Measurements from ENCODE around the gene CHI3L1.

Gene CHI3L1

DNA sequence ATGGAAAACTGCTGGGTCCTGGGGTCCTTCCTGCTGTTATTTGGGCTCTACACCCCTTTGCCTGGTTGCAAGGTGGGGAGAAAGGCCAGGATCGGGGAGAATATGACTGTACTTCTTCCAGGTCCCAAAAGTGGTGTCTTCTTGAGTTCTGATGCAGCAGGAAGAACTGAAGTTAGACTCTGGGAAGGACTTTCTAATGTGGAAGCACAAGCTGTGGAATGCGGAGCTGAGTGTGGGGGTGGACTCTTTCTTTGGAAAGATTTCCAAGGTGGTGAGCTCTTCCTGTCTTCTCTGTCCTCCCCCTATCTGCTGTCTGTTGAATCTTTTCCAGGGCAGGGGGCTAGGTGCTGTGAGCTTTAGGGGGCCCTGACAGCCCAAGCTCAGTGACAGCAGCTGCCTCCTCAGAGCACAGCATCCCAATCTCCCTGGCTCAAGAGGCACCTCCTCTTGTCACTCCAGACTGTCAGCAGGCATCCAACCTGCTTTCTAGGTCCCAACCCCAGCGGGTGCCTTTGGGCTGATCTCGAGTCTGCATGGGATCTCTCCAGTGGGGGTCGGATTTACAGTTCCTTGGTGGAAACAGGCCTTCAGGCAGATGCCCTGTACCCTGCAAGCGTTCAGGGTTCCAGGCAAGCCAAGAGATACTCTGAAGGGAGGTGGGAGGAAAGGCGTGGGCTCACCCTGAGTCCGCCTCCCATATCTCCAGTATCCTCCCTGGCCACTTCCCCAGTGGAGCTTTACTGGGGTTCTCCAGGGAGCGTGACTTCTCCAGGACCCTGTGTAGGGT lies 35.8 kb downstream of the CHI3L1 start:
- no peak for DNase-seq

DNA sequence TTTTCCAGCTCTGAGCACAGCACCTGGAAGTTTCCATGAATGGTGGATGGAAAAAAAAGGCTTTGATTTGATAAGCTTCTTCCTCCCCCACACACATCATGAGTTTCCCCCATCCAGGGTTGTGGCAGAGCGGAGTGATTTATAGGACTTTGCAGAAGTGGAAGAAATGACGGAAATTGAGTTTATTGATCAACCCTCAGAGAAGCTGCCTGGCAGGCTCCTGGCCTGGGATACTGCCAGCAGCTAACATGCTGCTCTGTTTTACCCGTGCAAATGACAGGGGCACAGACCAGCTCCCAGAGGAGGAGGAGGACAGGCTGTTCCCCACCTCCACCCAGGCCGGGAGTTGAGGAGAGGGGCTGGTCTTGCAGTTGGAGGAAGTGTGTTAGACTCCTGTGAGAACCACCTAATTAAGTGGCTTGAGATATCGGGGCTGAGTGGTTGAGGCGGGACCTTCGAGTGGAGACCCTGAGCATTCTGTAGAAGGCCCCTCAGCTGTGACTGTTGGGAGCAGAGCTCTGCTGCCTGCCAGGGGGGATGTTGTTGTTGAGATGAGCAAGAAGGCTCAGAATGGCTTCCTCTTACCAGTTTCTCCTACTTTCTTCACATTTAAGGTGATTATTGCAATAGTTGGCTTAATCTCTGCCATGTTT lies 37.2 kb downstream of the CHI3L1 start:
- no peak for DNase-seq

DNA sequence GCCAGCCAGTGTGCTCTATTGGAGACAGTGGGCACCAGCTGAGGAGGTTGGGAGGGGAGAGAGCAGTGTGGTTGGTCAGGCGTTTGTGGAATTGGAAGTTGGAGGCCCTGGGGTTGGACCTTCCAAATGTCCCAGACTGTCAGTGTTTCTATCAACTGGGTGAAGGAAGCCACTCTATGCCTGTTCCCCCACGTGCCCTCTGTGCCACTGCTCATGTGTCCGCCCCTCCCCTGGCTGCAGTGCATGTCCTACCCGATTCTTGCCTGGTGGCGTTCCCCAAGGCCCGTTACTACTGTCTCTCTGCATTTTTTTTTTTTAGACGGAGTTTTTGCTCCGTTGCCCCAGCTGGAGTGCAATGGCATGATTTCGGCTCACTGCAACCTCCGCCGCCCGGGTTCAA lies 37.9 kb downstream of the CHI3L1 start:
- DNase-seq, result no peak

DNA sequence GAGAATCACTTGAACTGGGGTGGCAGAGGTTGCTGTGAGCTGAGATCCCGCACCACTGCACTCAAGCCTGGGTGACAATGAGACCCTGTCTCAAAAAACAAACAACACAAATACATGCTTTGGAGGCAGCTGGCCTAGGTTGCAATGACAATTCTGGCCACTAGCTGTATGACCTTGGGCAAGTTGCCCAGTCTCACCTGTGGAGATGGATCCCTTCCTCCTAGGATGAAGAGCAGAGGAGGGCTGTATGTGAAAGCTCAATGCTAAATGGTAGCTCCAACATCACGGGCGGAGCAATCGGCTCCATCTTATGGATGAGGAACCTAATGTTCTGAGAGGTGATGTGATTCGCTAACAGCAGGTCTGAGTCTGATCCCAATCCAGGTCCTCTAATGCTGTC lies 38.4 kb downstream of the CHI3L1 start:
- DNase-seq, result no peak

DNA sequence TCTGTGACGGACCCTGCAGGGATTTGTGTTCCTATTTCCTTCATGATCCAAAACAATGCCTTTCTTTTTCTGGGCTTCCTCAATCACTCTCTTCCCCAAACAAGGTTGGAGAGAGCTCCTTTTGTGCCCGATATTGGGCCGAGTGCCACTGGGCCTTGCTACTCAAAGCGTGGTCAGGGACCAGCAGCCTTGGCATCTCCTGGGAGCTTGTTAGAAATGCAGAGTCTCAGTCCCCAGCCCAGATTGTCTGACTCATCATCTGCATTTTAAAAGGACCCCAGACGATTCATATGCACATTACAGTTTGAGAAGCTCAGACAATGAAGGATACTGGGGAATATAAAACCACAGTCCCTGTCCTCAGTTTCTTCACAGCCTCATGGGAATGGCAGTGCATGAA lies 39.1 kb downstream of the CHI3L1 start:
- DNase-seq, result no peak

DNA sequence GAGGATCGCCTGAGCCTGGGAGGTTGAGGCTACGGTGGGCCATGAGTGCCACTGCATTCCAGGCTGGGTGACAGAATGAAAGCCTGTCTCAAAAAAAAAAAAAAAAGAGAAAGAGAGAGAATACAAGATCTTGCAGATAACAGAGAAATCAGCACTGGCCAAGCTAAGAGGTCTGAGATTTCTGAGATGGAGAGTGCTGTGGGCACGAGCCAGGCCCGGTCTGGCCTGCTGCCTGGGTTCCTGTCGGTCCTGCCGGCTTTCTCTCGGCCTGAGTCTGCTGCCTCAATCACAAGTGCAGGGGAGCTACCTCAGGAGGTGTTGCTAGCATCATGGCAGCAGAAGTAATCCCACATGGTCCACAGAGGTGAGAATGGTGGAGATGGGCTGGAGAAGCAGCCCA lies 40.0 kb downstream of the CHI3L1 start:
- peak in 1 of 2 experiments; percentile 48 for DNase-seq

DNA sequence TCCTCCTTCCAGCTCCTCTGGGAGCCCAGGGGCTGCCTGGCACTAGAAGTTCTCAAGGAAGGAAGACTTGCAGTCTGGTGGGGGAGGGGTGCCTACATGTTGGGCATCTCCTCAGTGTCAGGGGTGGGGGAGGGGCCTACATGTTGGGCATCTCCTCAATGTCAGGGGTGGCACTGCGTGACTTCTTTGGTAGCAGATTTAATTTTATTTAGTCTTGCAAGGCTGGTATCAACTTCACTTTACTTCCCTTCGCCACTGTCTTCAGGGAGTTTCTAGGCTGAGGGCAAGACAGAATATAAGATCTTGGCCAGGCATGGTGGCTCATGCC lies 40.5 kb downstream of the CHI3L1 start:
- no peak for DNase-seq

DNA sequence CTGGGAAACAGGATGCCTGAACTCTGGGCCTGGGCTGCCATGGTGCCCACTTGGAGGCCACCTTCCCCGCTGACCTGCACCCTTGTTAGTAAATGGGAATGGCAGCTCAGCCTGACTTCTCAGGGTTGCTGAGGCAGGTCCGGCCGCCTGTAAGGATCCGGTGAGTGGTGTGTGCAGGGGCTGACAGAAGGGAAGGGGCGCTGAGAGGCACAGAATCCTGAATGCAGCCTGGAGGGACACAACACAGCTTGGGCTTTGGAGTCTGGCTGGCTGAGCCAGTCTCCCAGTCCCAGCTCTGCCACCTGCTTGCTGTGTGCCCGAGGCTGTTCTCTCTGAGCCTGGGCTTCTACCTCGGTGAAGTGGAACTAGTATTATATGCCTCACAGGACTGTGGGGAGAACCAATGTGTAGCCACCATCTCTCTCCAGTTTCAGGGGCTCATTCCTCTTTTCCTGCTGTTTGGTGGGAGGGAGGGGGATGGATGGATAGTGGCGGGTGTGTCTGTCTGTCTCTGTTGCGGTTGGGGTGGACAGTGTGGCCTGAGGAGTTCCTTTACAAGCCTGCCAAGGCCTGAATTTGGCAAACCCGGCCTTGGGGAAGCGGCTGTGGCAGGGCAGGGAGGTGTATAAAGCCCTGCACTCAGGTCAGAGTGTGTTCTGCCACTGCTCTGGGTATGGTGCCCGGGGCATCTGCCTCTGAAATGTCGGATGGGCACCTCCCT lies 41.0 kb downstream of the CHI3L1 start:
- DNase-seq, result no peak

DNA sequence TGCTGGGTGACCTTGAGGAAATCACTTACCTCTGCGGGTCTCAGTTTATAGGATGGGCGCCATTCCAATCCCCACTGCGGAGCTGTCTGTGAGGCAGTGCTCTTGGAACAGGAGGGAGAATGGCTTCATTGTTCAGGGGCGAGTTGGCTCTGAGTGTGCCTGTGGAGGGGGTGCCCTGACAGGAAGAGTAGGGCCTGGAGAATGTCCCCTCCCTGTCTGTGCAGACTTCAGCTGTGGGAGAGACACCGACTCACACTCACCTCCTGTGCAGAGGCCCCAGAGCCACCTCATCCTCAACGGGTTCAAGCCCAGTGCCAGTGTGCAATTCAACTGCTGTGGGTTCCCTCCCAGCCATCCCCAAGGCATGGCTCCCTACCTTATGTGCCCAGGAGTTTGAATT lies 41.8 kb downstream of the CHI3L1 start:
- no peak for DNase-seq

DNA sequence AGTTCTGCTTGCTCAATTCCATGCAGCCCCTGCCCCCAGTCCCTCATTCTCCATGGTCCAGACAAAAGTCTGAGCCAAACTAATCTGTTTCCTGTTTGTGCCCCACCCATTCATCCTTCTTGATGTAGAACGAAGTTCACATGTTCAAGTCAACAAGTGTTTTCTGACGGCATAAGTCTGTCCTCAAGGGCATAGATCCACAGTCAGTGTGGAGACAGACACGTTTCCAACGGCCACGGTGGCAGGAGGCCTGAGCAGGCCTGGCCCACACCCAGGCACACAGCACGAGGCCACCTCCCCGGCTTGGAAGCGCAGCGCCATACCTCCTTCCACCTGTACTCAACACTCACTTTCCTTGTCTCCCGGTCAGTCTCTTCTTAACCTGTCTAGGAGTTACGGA lies 42.9 kb downstream of the CHI3L1 start:
- no peak for DNase-seq

DNA sequence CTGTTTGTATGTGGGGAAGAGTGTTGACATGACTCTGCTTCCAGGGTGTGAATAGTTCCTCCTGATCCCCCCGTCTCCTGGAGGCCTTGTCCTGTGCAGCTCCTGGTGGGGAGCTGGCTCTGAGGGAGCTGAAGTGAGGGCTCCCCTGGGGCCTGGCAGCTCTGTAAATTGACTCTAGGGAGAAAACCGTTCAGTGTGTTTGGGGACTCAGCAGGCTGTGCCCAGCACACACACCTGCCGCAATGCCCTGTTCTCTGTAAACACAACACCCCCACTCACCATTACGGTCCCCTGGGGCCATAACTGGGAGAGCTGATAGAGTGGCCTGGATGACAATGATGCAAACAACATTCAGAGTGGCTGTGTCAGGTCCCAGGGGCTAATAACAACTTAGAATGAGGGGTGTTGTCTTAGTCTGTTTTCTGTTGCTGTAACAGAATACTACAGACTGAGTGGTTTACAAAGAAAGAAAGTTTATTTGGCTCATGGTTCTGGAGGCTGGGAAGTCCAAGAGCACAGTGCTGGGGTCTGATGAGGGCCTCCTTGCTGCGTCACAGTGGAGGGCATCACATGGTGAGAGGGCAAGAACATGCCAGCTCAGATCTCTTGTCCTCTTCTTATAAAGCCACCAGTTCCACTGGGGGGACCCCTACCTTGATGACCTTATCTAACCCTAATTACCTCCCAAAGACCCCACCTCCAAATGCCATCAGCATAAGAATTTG lies 43.7 kb downstream of the CHI3L1 start:
- no peak for DNase-seq

DNA sequence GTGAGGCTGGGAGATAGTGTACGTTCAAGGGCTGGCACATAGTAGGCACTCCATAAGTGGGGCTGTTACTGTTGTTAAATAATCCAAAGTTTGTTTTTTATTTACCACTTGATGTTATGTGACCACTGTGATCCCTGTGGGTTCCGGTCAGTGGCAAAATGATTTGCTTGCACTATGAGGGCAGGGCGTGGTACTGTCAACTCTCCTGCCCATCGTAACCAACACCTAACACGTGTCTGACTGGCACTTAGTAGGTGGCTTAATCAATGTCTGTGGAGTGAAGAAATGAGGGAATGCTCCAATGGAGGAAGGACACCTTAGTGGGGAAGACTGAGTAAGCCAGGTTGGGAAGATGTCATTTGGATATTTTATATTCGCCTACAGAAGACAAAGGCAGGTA lies 44.4 kb downstream of the CHI3L1 start:
- no peak for DNase-seq

DNA sequence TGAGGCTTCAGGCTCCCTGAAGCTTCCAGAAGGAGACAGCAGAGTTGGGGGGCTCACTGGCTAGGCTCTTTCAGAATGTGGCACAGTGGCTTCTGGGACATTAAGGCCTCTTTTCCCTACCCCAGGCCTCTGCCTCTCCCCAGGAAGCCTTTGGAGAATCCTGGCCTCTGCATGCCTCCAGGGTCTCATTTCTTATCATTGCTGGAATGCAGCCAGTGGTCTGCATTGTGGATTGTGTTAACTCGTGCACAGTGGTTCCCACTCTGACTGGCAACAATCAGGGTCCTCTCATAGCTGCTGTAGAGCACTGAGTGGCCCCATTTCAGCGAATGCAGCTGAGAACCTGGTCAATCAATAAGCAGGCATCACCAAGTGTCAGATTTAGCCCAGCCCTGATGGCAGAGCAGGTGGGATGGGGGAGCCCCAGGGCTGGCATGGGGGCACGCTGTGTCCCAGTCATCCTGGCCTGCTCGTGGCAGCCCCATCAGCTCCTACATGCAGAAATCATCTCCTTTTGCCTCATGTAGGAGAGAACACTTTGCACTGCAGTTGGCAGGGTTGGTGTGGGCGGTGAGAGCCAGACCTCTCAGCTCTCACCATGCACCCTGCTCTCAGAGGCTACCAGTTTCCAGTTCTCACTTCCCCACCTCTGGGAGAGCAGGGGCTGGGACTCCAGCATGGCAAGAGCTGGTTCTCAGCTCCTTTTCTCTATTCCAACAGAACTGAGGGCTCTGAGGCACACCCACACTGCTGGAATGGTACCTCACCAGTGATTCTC lies 45.6 kb downstream of the CHI3L1 start:
- DNase-seq, result no peak

DNA sequence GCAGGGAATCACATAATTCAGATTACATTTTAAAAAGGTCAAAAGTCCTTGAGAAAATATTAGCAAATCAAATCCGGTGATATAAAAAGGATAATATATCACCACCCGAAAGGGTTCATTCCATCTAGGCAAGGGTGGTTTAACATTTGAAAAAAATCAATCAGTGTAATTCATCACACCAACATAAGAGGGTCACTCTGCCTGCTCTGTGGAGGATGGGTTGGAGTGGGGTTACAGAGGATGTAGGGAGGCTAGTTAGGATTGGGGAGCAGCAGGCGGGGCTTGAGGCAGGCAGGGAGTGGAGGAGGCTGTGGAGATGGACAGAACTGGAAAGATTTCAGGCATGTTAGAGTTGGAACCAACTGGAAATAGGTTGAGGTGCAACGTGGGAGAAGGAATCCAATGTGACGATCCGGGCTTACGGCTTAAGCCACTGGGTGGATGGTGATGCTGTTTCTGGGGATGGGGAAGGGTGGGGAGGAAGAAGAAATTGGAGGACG lies 46.5 kb downstream of the CHI3L1 start:
- no peak for DNase-seq

DNA sequence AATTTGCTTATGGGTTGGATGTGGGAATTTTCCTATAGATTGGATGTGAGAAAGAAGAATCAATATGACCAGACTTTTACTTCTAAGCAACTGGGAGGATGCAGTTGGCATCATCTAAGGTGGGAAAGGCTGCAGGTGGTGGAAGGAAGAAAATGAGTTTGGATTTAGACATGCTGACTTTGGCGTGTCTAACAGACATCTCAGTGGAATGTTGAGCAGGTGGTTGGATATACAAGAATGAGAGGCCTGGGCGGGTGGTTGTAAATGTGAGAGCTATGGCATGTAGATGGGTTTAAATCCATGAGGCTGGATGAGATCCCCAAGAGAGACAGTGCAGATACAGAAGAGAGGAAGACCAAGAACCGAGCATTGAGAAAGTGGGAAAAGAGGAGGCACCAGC lies 48.4 kb downstream of the CHI3L1 start:
- no peak for DNase-seq

DNA sequence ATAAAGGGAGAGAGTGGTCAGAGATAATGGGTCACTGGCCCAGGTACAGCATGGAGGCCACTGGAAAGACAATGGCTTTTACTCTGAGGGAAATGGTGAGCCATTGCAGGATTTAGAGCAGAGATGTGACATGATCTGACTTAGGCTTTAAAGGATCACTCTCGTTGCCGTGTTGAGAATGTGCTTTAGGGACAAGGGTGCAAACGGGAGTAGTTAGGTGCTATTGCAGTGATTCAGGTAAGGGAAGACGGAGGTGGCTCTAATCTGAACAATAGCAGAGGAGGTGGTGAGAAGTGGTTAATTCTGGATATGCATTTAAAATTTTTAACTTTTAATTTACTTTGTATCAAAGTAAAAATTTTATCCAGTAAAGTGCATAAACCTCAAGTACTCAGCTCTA lies 49.2 kb downstream of the CHI3L1 start:
- DNase-seq, result no peak

DNA sequence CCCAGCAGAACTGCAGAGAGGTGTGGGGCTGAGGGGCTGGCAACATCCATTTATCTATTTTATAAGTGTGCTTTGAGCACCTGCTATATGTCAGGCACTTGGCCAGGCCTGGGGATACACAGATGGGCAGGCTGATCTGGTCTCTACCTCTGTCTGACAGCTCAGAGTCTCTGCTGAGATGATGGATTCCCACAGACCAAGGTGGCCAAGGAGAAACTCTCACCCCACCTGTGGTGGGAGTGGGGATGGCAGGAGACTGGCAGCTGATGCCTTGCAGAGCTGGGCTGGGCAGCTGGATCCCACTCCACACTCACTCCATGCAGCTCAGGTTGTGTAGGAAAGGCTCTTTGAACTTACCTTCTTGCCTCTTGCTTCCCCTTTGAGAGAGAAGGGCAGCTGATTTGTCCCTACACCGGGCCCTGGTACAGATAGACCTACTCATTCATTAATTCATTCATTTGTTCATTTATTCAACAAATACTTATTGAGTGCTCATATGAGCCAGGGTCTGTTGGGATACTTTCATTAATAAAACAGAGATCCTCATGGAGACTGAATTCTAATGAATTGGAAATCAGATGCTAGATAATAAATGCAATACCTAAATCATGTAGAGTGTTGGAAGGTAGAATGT lies 50.0 kb downstream of the CHI3L1 start:
- DNase-seq, result no peak

DNA sequence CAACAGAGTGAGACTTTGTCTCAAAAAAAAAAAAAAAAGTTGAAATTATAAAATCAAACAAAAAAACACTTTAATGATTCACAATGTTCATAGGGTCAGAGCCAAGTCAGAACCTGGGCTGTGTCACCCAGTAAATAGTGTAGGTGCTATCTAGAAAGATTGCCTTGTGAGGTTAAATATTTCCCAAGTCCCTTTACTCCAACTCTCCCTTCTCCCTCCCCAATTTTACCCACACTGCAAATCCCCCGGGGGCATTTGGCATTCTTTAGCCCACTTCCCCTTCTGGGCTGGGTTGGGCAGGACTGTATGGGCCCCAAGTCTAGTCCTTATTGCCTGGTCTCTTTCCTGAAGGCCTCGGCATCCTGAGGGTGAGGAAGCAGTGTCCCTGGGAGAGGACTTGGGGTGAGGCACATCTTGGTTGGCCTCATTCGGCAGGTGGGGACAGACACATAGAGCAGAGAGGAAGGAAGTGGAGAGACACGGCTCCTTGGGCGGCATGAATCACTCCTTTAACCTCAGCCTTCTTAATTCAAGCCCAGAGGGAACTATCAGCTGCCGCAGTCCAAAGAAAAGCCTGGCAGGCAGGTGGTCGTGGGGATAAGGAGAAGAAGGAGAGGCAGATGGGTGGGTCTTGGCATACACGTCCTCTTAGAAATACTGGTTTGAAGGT lies 50.7 kb downstream of the CHI3L1 start:
- no peak for DNase-seq

DNA sequence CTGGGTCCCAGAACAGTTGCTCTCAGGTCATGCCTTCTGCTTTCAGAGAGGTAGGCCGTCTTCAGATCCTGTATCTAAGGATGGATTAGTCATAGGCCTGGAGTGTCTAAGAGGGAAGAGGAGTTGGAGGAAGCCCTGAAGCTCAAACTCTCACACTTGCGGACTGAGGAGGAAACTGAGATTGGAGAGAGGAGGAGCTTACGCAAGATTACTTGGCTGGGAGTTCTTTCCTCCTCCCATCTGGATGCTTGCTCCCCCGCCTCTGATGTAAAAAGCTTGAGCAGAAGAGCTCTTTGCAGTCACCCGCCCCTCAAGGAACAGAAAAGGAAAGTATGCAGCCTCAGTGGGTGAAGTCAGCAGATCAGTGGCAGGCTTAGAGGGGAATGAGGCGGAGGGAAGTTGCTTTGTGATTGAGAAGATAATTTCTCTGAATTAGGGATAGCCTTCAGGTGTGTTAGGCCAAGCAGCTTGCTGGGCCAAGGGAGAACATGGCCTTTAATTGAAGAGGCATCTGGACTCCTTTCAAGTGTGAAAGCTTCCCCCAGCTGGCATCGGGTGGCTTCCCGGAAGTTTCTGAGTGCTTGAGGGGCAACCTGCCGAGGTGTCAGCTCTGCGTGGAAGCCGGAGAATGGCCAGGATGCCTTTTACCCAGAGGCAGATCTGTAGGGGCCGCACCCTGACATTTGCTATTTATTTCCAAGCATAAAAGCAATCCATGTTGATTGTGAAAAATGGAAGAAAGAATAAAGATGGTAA lies 52.4 kb downstream of the CHI3L1 start:
- no peak for DNase-seq

DNA sequence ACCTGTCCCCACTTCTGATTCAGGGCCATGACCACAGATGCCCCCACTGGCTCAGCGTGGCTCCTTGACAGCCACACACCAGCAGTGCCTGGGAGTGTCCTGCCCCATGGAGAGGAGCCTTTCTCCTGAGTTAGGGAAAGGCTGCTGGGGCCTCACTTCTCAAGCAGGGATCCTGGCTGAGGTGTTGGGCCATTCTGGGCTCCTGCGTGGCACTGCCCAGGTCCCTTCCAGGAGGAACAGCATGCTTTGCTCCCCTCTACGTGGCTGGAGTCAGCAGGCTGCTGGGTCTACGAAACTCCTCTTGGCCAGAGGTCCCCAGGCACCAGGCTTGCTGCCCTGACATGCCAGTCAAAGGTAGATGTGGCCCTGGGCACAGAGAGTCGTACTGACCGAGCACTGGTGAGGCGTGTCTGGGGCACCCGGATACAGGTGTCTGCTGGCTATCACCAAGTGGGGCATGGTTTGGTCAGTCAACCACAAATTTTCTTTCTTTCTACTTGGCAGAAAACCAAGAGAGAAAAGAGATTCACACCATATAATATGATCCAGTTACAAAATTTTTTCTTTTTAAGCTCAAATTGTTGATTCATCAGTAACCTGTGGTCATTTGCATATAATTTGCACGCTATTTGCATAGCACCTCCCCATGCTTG lies 54.8 kb downstream of the CHI3L1 start:
- DNase-seq, result no peak

Measured in cerebellar nuclear complex (tissue), 1 donor.